ENCODE results near the gene RASGRP1.

RASGRP1 gene

GRCh38 chr15:38560456-38560926, 4.1 kb downstream of the RASGRP1 start:
- in situ Hi-C loops (cut with HindIII; ENCODE audit: low sequenced_read_pairs): no loop called here
- no peak for TF ChIP-seq CTCF (IDR thresholded peaks at IDR 0.05; ENCODE audit: low read depth, low read length, missing control alignments)
- DNase-seq (ENCODE audit: low read depth): no peak
- H3K4me3 ChIP-seq (ENCODE audit: low read depth, low read length): no peak overlapping the region

- in situ Hi-C loops (cut with HindIII; ENCODE audit: low sequenced_read_pairs): no loop called here
- TF ChIP-seq CTCF (IDR thresholded peaks at IDR 0.05; ENCODE audit: low read depth, low read length, missing control alignments): no peak
- DNase-seq (ENCODE audit: low read depth): no peak
- H3K4me3 ChIP-seq (ENCODE audit: low read depth, low read length): no peak overlapping the region
Observed at GRCh38 chr15:38559636-38560307, 4.8 kb downstream of the RASGRP1 start.

GRCh38 chr15:38559131-38559530, 5.5 kb downstream of the RASGRP1 start:
- in situ Hi-C loops (cut with HindIII; ENCODE audit: low sequenced_read_pairs): no loop called here
- no peak for DNase-seq (ENCODE audit: low read depth)
- H3K4me3 ChIP-seq (ENCODE audit: low read depth, low read length): no peak overlapping the region
- TF ChIP-seq CTCF (IDR thresholded peaks at IDR 0.05; ENCODE audit: low read depth, low read length, missing control alignments): no peak

- in situ Hi-C loops (cut with HindIII; ENCODE audit: low sequenced_read_pairs): no loop called here
Observed at GRCh38 chr15:38558372-38559059, 6.1 kb downstream of the RASGRP1 start.

GRCh38 chr15:38557921-38558320, 6.7 kb downstream of the RASGRP1 start:
- in situ Hi-C loops (cut with HindIII; ENCODE audit: low sequenced_read_pairs): no loop called here
- no peak overlapping the region for H3K4me3 ChIP-seq (ENCODE audit: low read depth, low read length)
- DNase-seq (ENCODE audit: low read depth): no peak
- no peak for TF ChIP-seq CTCF (IDR thresholded peaks at IDR 0.05; ENCODE audit: low read depth, low read length, missing control alignments)

More at GRCh38 chr15:38558372-38559059, 6.1 kb downstream of the RASGRP1 start:
- H3K4me3 ChIP-seq (ENCODE audit: low read depth, low read length): no peak overlapping the region
- TF ChIP-seq CTCF (IDR thresholded peaks at IDR 0.05; ENCODE audit: low read depth, low read length, missing control alignments): no peak
- DNase-seq (ENCODE audit: low read depth): no peak

GRCh38 chr15:38555686-38556334, 8.8 kb downstream of the RASGRP1 start:
- TF ChIP-seq CTCF (IDR thresholded peaks at IDR 0.05; ENCODE audit: low read depth, low read length, missing control alignments): no peak
- in situ Hi-C loops (cut with HindIII; ENCODE audit: low sequenced_read_pairs): no loop called here
- no peak overlapping the region for H3K4me3 ChIP-seq (ENCODE audit: low read depth, low read length)
- no peak for DNase-seq (ENCODE audit: low read depth)

Data from astrocyte of the cerebellum (primary cell).